ENCODE measurements around the gene ARPC4.
A peak's percentile ranks its signal among the peaks of the same experiment; 100 is the strongest.

The ARPC4 gene

DNA sequence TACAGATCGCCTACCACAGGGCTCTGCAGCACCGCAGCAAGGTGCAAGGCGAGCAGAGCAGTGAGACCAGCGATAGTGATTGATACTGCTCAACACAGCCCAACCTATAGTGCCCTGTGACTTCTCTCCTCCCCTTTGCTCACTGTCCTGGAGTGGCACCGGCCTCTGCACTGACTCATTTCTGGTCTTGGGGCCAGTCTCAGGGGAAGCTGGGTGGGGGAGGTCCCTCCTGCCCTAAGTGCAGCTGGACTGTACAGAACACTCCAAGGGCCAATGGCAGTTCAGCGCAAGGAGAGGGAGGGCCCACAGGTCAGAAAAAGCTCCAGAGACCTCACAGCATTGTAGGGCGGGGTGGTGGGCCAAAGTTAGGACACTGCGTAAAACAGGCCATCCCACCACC, 45.6 kb upstream of the ARPC4 start:
- no peak for DNase-seq (ENCODE audit: extremely low read depth, insufficient read length)
- TF ChIP-seq, protein P1, sequence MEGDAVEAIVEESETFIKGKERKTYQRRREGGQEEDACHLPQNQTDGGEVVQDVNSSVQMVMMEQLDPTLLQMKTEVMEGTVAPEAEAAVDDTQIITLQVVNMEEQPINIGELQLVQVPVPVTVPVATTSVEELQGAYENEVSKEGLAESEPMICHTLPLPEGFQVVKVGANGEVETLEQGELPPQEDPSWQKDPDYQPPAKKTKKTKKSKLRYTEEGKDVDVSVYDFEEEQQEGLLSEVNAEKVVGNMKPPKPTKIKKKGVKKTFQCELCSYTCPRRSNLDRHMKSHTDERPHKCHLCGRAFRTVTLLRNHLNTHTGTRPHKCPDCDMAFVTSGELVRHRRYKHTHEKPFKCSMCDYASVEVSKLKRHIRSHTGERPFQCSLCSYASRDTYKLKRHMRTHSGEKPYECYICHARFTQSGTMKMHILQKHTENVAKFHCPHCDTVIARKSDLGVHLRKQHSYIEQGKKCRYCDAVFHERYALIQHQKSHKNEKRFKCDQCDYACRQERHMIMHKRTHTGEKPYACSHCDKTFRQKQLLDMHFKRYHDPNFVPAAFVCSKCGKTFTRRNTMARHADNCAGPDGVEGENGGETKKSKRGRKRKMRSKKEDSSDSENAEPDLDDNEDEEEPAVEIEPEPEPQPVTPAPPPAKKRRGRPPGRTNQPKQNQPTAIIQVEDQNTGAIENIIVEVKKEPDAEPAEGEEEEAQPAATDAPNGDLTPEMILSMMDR (IDR thresholded peaks at IDR 0.05; ENCODE audit: insufficient read depth, low read length, poor library complexity, severe bottlenecking) = no peak
- Histone ChIP-seq H3K27me3 (replicated peaks; ENCODE audit: control insufficient read depth, insufficient read depth, low read length) (no peaks in the 10 kb centered on the region), H3K4me3 (replicated peaks; ENCODE audit: low read depth, low read length) (no peak overlapping the region), H3K36me3 (ENCODE audit: control insufficient read depth, insufficient read depth, low read length) (peaks cover 40% of the 10 kb centered on the region)

DNA sequence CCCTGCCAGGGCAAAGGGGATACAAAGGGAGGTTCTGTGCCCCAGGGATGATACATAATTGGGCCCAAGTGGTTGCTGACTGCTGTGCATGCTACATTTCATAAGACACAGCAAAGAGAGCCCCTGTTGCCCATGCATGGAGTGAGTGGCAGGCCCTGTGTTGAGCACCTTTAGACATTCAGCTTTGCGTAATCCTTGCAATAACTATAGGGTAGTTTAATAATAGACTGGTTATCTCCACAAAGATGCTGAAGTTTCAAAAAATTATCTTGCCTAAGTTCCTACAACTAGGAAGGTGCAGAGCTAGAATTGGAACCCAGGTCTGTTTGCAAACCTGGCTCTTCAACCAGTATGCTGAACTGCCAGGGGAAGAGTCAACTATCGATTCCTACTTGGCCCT, 44.9 kb upstream of the ARPC4 start:
- DNase-seq (ENCODE audit: extremely low read depth, insufficient read length) = no peak
- no peak overlapping the region for H3K4me3 ChIP-seq (replicated peaks; ENCODE audit: low read depth, low read length)
- peaks cover 35% of the 10 kb centered on the region for H3K36me3 ChIP-seq (ENCODE audit: control insufficient read depth, insufficient read depth, low read length)
- no peaks in the 10 kb centered on the region for H3K27me3 ChIP-seq (replicated peaks; ENCODE audit: control insufficient read depth, insufficient read depth, low read length)
- TF ChIP-seq, protein P1 (IDR thresholded peaks at IDR 0.05; ENCODE audit: insufficient read depth, low read length, poor library complexity, severe bottlenecking) = no peak

DNA sequence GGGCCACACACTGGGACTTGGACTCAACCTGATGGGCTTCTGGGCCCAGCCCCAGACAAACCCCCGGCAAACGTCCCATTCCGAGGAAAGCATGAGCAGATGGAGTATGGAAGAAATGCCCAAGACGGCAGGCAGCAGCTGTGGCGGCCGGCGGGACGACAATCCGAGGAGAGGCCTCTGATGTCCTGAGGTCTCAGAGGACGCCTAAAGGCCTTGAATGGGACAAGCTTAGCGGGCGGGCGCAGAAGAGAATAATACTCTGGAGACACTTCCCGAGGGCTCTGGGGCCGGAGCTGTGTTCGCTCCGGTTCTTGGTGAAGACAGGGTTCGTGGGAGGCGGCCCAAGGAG, 43.6 kb upstream of the ARPC4 start:
- Histone ChIP-seq H3K36me3 (ENCODE audit: control insufficient read depth, insufficient read depth, low read length) (peaks cover 26% of the 10 kb centered on the region), H3K4me3 (replicated peaks; ENCODE audit: low read depth, low read length) (peak overlapping the region; percentile 86), H3K27me3 (replicated peaks; ENCODE audit: control insufficient read depth, insufficient read depth, low read length) (no peaks in the 10 kb centered on the region)
- DNase-seq (ENCODE audit: extremely low read depth, insufficient read length) = no peak
- TF ChIP-seq, protein P1 (IDR thresholded peaks at IDR 0.05; ENCODE audit: insufficient read depth, low read length, poor library complexity, severe bottlenecking) = no peak

DNA sequence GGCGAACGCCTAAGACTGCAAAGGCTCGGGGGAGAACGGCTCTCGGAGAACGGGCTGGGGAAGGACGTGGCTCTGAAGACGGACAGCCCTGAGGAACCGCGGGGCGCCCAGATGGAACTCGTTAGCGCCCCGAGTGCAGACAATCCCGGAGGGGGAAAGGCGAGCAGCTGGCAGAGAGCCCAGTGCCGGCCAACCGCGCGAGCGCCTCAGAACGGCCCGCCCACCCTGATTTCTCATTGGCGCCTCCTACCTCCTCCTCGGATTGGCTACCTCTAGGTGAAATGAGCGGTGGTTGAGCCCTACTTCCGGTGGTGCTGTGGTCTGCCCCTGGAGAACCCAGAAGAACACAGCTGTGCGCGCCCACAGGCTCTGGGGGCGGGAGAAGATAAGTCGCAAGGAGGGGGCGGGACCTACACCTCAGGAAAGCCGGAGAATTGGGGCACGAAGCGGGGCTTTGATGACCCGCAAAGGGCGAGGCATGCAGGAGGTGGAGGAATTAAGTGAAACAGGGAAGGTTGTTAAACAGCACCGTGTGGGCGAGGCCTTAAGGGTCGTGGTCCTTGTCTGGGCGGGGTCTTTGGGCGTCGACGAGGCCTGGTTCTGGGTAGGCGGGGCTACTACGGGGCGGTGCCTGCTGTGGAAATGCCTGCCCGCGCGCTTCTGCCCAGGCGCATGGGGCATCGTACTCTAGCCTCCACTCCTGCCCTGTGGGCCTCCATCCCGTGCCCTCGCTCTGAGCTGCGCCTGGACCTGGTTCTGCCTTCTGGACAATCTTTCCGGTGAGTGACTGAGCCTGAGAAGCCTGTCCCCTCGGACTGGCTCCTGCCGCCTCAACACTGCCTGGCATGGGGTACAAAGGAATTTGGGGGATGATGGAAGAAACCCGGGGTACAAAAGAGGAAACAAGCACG, 43.0 kb upstream of the ARPC4 start, which contains the start of gene OGG1:
OGG1 (plus strand) TSS at position 308 of the 911 bp plus-strand sequence; CDS start at position 643, 335 bp downstream.
- no peaks in the 10 kb centered on the region for H3K27me3 ChIP-seq (replicated peaks; ENCODE audit: control insufficient read depth, insufficient read depth, low read length)
- H3K4me3 ChIP-seq (replicated peaks; ENCODE audit: low read depth, low read length) = peak within 1 kb of the TSS; percentile 86
- TF ChIP-seq, protein P1 (IDR thresholded peaks at IDR 0.05; ENCODE audit: insufficient read depth, low read length, poor library complexity, severe bottlenecking) = no peak
- DNase-seq (ENCODE audit: extremely low read depth, insufficient read length) = peak; percentile 93
- peaks cover 25% of the 10 kb centered on the region for H3K36me3 ChIP-seq (ENCODE audit: control insufficient read depth, insufficient read depth, low read length)

DNA sequence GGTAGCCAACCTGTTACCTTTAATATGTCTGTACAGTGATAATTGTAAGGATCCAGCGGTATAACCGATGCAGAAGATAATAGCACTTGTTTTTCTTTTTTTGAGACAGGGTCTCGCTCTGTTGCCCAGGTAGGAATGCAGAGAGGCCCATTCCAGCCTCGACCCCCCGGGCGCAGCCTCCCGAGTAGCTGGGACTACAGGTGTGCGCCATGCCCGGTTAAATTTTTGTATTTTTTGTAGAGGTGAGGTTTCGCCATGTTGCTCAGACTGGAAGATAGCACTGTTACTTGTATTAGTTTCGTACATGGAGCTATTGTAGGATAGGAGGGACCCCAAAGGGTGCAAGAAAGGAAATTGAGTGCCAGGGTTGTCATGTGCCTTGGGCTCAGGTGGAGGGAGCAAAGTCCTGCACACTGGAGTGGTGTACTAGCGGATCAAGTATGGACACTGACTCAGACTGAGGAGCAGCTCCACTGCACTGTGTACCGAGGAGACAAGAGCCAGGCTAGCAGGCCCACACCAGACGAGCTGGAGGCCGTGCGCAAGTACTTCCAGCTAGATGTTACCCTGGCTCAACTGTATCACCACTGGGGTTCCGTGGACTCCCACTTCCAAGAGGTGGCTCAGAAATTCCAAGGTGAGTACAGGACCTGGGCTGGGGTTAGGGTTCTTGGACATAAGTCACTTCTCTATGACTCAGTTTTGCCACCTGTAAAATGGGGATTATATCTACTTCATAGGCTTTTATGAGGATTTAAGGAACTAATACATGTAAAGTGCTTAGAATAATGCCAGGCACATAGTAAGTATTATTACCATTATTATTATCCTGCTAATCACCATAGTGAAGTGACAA, 42.1 kb upstream of the ARPC4 start:
- H3K27me3 ChIP-seq (replicated peaks; ENCODE audit: control insufficient read depth, insufficient read depth, low read length) = no peaks in the 10 kb centered on the region
- H3K36me3 ChIP-seq (ENCODE audit: control insufficient read depth, insufficient read depth, low read length) = peaks cover 18% of the 10 kb centered on the region
- peak overlapping the region; percentile 86 for H3K4me3 ChIP-seq (replicated peaks; ENCODE audit: low read depth, low read length)
- TF ChIP-seq, protein P1 (IDR thresholded peaks at IDR 0.05; ENCODE audit: insufficient read depth, low read length, poor library complexity, severe bottlenecking) = no peak
- peak; percentile 40 for DNase-seq (ENCODE audit: extremely low read depth, insufficient read length)
